Measurements from ENCODE around the gene BNC2.

BNC2 gene

GRCh38 chr9:16627521-16627920 lies 242.9 kb downstream of the BNC2 start:
- no peak for DNase-seq (ENCODE audit: low read depth)

- no peak for DNase-seq (ENCODE audit: low read depth)
These were observed 243.8 kb downstream of the BNC2 start for GRCh38 chr9:16626577-16627130.

- DNase-seq (ENCODE audit: low read depth): no peak
These were observed 244.7 kb downstream of the BNC2 start for GRCh38 chr9:16625811-16626210.

GRCh38 chr9:16625161-16625631 lies 245.3 kb downstream of the BNC2 start:
- no peak for DNase-seq (ENCODE audit: low read depth)

GRCh38 chr9:16624744-16625117 lies 245.7 kb downstream of the BNC2 start:
- no peak for DNase-seq (ENCODE audit: low read depth)

GRCh38 chr9:16623989-16624743 lies 246.3 kb downstream of the BNC2 start:
- DNase-seq (ENCODE audit: low read depth): no peak

GRCh38 chr9:16622541-16622940 lies 247.9 kb downstream of the BNC2 start:
- DNase-seq (ENCODE audit: low read depth): no peak

GRCh38 chr9:16619914-16620520 lies 250.5 kb downstream of the BNC2 start:
- no peak for DNase-seq (ENCODE audit: low read depth)

- DNase-seq (ENCODE audit: low read depth): no peak
These were observed 251.1 kb downstream of the BNC2 start for GRCh38 chr9:16619402-16619801.

GRCh38 chr9:16618524-16618923 lies 251.9 kb downstream of the BNC2 start:
- DNase-seq (ENCODE audit: low read depth): no peak

- DNase-seq (ENCODE audit: low read depth): no peak
These were observed 253.8 kb downstream of the BNC2 start for GRCh38 chr9:16616686-16617085.

- no peak for DNase-seq (ENCODE audit: low read depth)
These were observed 255.0 kb downstream of the BNC2 start for GRCh38 chr9:16615451-16615850.

GRCh38 chr9:16613605-16614004 lies 256.9 kb downstream of the BNC2 start:
- DNase-seq (ENCODE audit: low read depth): no peak

- no peak for DNase-seq (ENCODE audit: low read depth)
These were observed 257.4 kb downstream of the BNC2 start for GRCh38 chr9:16613051-16613450.

GRCh38 chr9:16612627-16613026 lies 257.8 kb downstream of the BNC2 start:
- no peak for DNase-seq (ENCODE audit: low read depth)

GRCh38 chr9:16611983-16612382 lies 258.5 kb downstream of the BNC2 start:
- no peak for DNase-seq (ENCODE audit: low read depth)

GRCh38 chr9:16611001-16611400 lies 259.5 kb downstream of the BNC2 start:
- no peak for DNase-seq (ENCODE audit: low read depth)

GRCh38 chr9:16610538-16610937 lies 259.9 kb downstream of the BNC2 start:
- no peak for DNase-seq (ENCODE audit: low read depth)

GRCh38 chr9:16608906-16609305 lies 261.6 kb downstream of the BNC2 start:
- DNase-seq (ENCODE audit: low read depth): no peak

- no peak for DNase-seq (ENCODE audit: low read depth)
These were observed 268.0 kb downstream of the BNC2 start for GRCh38 chr9:16602494-16602893.

- no peak for DNase-seq (ENCODE audit: low read depth)
These were observed 268.5 kb downstream of the BNC2 start for GRCh38 chr9:16601991-16602390.

GRCh38 chr9:16598316-16598715 lies 272.2 kb downstream of the BNC2 start:
- no peak for DNase-seq (ENCODE audit: low read depth)

- DNase-seq (ENCODE audit: low read depth): no peak
These were observed 273.3 kb downstream of the BNC2 start for GRCh38 chr9:16597136-16597535.

GRCh38 chr9:16595227-16595626 lies 275.2 kb downstream of the BNC2 start:
- DNase-seq (ENCODE audit: low read depth): no peak

Data from activated T-cell treated with anti-CD3 and anti-CD28 coated beads for 1 hour (primary cell).